Kidney tubule cell (primary cell): ENCODE measurements around the gene PSMD13.

Experiments
- DNase-seq: peaks from one replicate; pipeline ENCODE4 v3.0.0-alpha.2; 2018; ENCODE audit warnings: low spot score

The PSMD13 gene

DNA sequence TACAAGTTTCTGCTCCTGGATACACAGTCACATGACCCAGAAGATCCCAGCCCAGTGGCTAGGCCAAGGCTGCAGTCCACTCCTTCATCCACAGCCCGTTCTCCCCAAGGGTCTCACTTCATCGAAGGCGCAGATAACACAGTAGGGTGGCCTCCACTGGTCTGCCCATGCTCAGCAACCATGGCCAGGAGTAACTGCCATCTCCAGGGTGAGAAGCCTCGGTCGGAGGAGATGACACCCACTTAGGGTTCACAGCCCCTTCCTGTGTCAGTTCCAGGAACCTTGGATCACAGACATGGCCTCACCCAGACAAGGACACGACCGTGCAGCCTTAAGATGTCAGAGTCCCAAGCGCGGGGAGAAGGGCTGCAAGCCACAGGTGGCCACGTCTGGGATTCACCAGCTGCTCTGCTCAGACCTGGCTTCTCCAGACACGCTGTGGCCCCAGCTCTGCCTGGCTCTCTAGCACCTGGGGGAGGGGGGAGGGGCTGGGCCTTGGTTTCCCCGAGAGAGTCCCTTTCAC is 32.1 kb upstream of the PSMD13 start:
- no peak for DNase-seq

- DNase-seq: no peak
Observed at GRCh38 chr11:205221-206001, 31.4 kb upstream of the PSMD13 start.

GRCh38 chr11:206002-206384 is 30.8 kb upstream of the PSMD13 start:
- no peak for DNase-seq

GRCh38 chr11:206526-207207 is 30.1 kb upstream of the PSMD13 start:
- peak; percentile 51 for DNase-seq

DNA sequence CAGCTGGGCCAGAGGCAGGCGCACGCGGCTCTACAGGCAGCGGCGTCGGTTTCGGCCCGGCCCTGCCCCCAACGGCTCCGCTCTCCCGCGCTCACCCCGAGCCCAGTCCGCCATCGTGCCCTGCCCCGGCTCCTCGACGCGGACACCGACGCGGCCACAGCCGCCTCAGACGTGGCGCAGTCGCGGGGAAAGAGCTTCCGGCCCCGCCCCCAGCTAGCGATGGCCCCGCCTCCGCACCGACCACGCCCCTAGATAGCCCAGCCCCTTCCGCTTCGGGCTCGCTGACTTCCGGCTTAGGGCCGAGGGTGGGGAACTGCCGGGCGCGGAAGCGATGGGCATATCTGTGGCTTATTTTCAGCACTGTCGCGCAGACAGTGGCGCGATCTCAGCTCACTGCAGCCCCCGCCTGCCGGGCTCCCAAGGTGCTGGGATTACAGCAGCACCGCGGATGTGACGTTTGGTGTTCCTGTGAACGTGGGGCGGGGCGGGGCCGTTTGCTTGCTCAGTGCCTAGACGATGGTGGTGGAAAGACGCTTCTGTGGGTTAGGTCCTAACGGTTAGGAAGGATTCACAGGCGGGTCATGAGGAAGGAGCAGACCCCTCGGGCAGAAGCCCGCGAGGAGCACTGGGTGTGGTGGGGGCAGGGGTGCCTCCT is 29.4 kb upstream of the PSMD13 start, which contains the start of the genes BET1L and RIC8A:
TSS of gene BET1L (minus strand) at position 192 of the 655 bp plus-strand sequence. CDS start at position 114, 78 bp downstream.
TSS of gene RIC8A (plus strand) at position 501 of the 655 bp plus-strand sequence. CDS start 1,147 bp downstream, outside the sequence.
- DNase-seq: peak; percentile 99

GRCh38 chr11:207863-208180 is 29.0 kb upstream of the PSMD13 start:
- peak; percentile 52 for DNase-seq

- DNase-seq: peak; percentile 82
Observed at GRCh38 chr11:208181-208916, 28.4 kb upstream of the PSMD13 start.

GRCh38 chr11:208917-209260 is 27.9 kb upstream of the PSMD13 start:
- DNase-seq: no peak

GRCh38 chr11:209275-210121 is 27.3 kb upstream of the PSMD13 start:
- DNase-seq: no peak

DNA sequence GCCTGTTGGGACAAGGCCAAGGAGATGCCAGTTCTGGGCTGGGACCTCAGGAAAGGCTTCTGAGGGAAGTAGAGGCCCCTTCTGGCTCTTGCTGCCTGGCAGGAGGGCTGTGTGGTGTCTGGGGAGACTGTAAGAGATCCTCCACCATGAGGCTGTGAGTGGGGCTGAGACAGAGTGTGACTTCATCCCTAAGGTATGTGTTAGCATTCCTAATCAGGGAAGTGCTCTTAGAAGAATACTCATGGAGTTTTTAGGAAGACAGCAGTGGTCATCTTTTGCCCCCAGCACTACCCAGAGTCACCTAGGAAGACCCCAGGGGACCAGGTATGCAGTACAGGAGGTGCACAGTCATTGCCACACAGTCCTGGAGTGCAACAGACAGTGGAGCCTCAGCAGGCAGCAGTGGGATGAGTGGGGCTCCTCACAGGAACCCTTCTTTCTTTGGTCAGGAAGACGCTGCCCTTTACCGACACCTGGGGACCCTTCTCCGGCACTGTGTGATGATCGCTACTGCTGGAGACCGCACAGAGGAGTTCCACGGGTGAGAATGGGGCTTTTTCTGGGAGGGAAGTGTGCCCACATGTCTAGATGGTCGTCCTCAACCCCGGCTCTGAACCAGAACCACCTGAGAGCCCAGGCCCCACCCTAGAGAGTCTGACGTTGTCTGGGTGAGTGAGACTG is 26.5 kb upstream of the PSMD13 start:
- peak; percentile 90 for DNase-seq

GRCh38 chr11:210803-211180 is 26.0 kb upstream of the PSMD13 start:
- DNase-seq: no peak

DNA sequence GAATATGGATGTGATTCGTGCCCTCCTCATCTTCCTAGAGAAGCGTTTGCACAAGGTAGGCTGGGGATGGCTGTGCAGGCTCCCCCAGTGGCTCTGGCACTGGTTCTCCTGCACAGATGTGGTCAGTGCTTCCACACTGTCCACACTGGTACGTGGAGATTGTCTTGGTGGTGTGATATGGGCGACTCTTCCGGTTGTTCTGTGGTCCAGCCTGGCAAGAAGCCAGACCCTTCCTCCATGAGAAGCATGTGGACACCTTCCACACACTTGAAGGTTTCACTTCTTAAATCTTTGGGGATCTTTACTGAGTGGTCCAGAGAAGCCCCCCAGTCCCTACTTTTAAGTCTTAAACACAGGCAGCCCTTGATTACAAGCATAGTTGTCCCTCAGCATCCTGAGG is 25.5 kb upstream of the PSMD13 start:
- no peak for DNase-seq

GRCh38 chr11:211741-212140 is 25.0 kb upstream of the PSMD13 start:
- no peak for DNase-seq

GRCh38 chr11:212150-213100 is 24.4 kb upstream of the PSMD13 start:
- DNase-seq: no peak

DNA sequence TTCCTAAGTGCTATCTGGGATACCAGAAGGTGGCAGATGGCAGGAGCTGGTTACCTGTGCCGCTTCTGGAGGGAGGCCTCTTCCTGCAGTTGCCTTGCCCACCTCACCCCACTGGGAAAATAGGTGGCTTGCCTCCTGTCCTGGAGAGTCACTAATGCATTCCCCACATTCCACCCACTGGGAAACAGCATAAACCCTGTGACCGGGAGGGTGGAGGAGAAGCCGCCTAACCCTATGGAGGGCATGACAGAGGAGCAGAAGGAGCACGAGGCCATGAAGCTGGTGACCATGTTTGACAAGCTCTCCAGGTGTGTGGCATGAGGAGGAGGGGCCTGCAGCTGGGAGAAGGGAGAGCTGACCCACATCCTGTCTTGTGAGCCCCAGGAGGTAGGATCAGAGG is 23.7 kb upstream of the PSMD13 start:
- DNase-seq: peak; percentile 48

DNA sequence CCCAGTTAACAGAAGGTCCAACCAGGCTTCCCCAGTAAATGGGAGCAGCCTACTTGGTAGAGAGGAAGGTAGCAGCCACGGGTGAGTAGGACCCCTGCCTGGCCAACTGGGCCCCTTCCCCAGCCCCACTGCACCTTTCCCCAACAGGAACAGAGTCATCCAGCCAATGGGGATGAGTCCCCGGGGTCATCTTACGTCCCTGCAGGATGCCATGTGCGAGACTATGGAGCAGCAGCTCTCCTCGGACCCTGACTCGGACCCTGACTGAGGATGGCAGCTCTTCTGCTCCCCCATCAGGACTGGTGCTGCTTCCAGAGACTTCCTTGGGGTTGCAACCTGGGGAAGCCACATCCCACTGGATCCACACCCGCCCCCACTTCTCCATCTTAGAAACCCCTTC is 22.7 kb upstream of the PSMD13 start:
- DNase-seq: no peak

DNA sequence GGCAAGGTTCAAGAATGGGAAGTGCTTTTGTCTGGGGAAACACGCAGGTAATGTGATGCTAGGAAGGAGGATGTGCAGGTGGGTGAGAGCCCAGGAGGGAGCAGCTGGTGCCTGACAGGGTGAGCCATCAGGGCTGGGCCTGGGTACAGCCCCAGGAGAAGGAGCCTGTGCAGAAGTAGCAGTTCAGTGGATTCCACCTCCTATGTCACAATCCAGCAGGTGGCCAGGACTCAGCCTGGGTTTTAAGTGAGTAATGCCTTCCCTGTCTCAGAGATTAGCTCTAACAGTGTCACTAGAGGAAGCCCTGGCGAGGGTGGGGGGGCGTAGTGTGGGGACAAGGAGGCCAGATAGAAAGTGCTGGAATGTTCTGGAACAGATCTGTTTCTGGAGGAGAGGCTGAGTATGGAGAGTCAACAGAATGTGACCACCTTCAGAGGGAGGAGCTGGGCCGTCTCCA is 21.2 kb upstream of the PSMD13 start:
- DNase-seq: peak; percentile 26

DNA sequence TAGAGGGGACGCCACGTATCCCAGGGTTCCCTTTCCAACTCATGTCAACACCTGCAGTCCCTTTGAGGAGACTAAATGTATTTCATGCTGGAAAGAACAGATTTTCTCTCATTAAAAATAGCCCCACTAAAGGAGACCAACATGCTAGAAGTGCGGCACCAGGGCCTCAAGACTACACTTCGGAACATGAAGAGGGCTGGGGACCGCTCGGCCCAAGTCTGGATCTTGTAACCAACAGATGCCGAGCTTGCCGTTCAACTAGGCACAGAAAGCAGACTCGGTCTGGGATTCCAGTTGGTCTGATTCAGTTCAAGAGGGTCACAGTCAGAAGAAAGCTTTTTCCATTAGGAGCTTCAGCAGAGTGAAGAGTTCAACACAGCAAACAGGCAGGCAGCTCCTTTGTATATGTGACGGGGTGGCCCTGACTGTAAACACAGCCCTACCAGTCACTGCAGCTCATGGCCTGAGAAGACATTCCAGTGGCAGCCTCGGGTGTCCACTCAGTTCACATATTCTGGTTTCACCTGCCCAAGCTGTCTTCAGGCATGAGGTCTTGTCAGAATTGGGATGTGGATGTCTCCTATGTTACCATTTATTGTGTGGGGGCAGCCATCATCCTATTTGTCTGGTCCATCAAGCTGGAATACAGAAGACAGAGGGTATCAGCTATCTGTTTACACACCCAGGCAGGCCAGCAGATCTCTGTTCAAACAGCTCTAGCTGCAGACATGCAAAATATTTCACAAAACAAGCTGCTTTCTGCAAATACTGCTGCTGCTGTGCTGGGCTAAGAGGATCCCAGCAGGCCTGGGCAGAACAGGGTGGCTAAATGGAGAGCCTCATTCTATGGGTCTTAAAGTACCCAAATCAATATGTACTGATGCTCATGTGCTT is 20.4 kb upstream of the PSMD13 start:
- peak; percentile 5 for DNase-seq
